ENCODE measurements around the gene KLHDC8A.
"Not testable (repeated sequence)": the region's sequence is repeated elsewhere in the genome, so short reads cannot be mapped to it uniquely, and the experiment has no call there.

The KLHDC8A gene

DNA sequence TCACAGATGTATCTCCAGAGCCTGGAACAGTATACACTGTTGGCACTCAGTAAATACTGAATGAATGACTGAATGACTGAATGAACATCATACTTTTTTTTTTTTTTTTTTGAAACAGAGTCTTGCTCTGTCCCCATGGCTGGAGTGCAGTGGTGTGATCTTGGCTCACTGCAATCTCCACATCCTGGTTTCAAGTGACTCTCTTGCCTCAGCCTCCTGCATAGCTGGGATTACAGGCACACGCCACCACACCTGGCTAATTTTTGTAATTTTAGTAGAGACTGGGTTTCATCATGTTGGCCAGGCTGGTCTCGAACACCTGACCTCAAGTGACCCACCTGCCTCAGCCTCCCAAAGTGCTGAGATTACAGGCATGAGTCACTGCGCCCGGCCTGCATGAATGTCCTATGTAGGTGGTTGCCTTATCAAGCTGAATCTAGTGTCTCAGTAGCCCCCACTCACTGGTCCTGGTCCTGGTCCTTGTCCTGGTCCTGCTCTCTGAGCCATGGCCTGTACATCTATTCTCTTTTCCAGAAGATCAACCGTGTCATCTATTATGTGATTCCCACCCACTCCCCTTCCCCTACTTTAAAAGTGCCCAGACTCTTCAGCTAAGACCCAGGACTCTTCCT, 59.1 kb downstream of the KLHDC8A start:
- DNase-seq (ENCODE audit: low read depth in 2 of 2), result not testable (repeated sequence)

DNA sequence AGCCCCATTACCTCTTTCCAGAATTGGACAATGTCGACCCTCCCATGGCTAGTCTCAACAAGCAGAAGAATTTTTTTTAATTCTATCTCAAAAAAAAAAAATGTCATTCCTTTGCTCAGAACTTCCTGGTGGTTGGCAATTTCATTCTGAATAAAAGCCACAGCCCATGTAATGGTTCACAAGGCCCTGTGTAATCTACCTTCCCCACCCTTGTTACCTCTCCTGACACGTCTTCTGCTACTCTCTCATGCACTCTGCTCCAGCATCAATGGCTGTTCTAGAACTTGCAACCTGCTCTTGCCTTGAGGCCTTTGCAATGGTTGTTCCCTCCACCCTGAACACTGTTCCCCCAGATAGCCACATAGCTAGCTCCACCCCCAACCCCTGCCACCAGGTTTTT, 60.6 kb downstream of the KLHDC8A start:
- DNase-seq (ENCODE audit: low read depth in 2 of 2), result no peak

DNA sequence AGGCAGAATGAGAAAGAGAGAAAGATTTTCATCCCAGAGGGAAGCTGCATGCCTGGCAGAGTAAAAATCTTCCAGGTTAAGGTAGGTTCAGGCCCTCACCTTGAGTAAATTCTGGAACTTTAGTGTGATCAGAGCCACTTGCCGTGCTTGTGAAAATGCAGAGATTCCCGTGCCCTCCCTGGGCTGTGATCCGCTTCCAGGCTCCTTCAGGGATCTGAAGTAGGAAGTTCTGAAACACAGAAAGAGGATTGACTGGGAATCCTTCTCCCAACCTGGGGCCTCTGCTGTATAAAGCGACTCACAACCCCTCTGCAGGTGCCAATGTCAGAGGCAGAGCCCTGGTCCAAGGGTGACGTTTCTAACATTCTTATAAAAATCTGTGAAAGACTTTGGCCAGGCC, 61.8 kb downstream of the KLHDC8A start:
- DNase-seq (ENCODE audit: low read depth in 2 of 2), result no peak

DNA sequence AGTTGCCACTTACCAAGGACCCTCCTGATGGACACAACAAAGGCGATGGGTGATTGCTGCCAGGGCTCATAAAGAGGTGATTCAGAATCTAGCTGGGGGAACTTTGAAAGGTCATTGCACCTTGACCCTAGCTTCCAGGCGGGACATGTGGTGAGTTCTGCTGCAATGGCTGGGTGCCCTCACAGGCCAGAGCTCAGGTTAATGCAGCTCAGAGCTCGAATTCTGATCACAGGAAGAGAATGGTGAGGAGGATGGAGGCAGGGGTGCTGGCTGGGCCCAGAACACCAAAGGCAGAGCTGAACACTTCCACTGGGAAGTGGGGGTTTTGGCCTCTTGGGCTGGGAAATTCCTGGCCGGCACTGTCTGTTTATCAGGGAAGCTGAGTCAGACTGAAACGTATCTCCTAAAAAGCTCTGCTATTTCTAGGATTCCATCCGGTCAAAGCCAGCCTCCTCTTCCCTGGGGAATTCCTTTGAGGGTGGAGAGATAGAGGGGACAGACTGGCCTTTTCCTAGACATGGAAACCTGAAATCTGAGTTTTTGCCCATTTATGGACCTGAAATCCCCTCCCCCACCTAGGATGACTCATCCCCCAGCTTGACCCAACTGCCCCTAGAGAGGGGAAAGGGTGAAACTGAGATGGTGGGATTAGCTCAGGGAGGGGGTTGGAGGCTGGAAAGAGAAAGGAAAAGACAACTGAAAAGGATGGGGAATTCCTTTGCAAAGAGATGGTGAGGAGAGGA, 62.4 kb downstream of the KLHDC8A start:
- no peak for DNase-seq (ENCODE audit: low read depth in 2 of 2)

DNA sequence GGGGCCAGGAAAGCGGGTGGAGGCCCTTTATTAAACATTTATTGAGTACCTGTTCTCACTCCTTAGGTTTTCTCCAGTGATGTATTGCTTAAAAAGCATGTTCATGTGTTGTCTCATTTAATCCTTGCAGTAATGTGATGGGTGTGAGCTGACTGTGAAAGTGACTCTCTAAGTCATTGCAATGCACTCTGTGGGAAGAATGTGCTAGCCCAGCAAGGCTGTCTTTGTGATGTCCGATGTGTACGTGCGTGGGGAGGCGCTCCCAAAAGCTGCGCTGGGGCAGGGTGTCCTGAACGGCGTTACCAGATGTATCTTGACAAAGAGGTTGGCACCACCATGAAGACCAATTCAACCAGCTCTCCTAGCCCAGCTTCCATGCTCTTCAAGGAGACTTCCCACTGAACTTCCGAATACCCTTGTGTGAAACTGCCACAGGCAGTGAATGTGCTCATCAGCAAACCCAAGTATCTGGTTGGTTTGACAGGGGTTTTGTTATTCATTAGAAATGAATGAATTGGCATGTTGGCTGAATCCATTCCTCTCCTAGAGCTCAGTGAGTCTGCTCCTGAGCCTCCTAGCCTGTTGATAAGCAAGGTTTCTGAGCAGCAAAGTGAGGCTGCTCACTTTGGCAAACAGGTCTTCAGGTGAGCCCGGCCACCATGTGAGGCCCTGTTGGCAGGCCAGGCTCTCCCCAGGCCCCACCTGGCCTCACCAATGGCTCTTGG, 63.2 kb downstream of the KLHDC8A start:
- no peak for DNase-seq (ENCODE audit: low read depth in 2 of 2)

DNA sequence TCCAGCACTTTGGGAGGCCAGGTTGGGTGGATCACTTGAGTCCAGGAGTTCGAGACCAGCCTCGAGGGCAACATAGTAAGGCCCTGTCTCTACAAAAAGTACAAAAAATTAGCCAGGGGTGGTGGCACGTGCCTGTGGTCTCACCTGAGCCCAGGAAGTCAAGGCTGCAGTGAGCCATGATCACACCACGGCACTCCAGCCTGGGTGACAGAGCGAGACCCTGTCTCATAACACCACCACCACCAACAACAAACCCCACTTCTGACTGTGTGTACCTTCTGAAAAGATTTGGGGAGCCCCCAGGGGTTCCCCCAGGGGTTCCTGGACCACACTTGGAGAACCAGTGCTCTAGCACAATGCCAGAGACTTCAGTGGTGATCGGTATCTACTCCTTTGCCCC, 65.1 kb downstream of the KLHDC8A start:
- no peak for DNase-seq (ENCODE audit: low read depth in 2 of 2)

DNA sequence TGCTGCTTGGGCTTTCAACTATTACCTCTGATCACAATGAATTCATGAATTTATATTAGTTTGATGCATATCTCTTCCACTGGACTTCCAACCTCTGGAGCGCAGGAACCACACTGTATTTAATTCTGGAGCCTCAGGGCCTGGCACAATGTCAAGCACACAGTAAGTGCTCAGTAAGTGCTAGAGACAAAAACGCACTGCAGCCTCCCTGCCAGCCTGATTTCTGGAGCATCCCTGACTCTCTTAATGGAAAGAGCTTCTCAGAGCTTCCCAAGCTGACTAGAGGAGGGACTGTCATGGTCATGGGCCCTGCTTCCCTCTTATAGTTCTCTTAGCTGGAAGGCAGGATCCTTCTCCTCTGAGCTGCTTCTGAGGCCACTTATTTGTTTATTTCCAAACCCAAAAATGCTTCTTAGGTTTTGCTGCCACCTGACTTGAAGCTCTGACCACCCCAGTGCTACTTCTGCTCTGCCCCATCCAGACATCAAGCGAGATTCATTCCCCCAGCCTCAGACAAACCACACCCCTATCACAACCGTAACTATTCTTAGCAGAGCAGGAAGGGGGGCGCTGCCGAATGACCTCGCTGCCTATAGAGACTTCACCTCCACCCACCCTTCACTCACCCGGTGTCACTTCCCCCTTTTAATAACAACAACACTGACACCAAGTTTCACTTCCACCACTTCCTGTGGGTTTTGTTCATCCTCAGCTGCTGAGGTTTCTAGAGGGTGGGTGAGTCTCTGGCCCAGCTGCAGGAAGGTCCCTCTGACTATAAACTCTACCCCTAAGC, 68.8 kb downstream of the KLHDC8A start:
- peak; percentile 53 to 73 for DNase-seq (ENCODE audit: low read depth in 2 of 2)

DNA sequence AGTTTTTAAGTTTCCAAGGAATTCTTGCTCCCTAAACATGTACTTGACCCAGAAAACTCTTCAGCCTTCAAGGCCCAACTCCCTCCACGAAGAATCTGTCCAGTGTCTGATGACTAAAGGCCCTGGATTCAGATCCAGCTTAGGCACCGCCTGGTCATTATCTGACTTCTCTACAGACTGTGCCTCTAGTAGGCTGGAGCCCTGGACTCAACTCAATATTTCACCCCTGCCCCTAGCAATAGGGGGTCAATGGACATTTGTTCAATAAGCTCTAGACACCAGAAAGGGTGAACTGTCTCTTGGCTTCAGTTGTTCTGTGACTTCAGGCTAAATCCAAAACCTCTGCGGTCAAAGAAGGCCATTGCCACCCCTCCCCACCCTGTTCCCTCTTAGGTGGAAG, 69.6 kb downstream of the KLHDC8A start:
- DNase-seq (ENCODE audit: low read depth in 2 of 2), result no peak

DNA sequence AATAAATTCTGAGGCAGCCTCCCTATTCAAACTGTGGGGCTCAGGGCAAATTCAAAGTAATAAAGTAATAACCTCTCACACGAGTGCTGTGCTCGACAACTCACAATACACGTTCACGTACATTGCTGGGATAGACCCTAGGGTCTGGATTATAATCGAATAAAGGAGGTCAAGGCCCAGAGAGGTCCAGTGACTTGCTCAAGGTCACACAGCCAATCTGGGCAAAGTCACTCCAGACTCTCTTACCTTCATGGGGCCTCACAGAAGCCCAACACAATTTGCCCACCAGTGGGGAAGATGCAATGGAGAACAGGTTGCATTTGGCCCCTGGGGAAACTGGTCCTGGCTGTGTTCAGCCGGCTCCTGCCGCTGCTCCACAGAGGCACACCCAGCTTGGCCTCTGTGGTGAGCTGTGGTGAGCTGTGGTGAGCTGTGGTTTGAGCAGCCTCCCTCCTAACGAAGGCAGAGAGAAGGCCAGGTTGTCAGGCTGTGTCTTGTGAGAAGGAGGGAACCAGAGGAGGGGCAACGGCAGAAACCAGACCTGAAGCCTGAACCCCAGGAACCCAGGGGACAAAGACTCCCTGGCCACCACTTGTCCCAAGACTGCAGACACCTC, 70.3 kb downstream of the KLHDC8A start:
- DNase-seq (ENCODE audit: low read depth in 2 of 2), result peak; percentile 59 to 60
